Measurements from ENCODE around the gene ANKRD7. TPM values are rescaled to one million over a fixed set of nuclear protein-coding genes. Genes with fewer than 3 reads are reported as not detected.

Gene ANKRD7, protein sequence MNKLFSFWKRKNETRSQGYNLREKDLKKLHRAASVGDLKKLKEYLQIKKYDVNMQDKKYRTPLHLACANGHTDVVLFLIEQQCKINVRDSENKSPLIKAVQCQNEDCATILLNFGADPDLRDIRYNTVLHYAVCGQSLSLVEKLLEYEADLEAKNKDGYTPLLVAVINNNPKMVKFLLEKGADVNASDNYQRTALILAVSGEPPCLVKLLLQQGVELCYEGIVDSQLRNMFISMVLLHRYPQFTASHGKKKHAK
- 0.19 and 0.28 TPM in 2 replicates for total RNA-seq

DNA sequence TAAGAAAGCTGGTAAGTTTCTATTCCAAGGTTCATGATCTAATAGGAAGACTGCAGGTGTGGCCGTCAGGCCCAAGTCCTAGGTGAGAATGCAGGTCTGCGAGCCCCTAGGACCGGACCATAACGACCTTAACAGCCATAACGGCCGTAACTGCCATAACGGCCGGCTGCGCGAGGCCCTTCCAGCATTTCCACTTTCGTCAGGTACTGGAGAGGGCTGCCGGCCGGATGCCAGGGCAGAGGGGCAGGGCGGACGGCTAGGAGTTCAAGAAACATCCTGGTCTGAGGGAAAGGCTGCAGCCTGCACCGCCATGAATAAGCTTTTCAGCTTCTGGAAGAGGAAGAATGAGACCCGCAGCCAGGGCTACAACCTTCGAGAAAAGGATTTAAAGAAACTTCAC lies at the start of gene ANKRD7:
Gene ANKRD7, plus strand, starts transcription at position 184 of the 400 bp plus-strand sequence. Its CDS starts 127 bp downstream, at position 311.

GRCh38 chr7:118183786-118184564 lies 40.5 kb upstream of the ANKRD7 start, which contains the start of gene LSM8:
Gene LSM8 (plus strand): TSS chr7:118184164. CDS start chr7:118184224, 60 bp downstream.

Other genes starting within 250 kb of the ANKRD7 start
- 29.3 and 32.0 TPM in 2 replicates for gene LSM8, start 40.5 kb upstream of the ANKRD7 start, total RNA-seq

Measured in regular cardiac myocyte (primary cell).